COR-L47 (cell line): ENCODE measurements around the gene MIEN1.
"Not testable (repeated sequence)": the region's sequence is repeated elsewhere in the genome, so short reads cannot be mapped to it uniquely, and the experiment has no call there.

ENCODE experiments used
- DNase-seq: peaks from one replicate; lab custom pipeline; 2025; lab: John Stamatoyannopoulos, UW

The MIEN1 gene

DNA sequence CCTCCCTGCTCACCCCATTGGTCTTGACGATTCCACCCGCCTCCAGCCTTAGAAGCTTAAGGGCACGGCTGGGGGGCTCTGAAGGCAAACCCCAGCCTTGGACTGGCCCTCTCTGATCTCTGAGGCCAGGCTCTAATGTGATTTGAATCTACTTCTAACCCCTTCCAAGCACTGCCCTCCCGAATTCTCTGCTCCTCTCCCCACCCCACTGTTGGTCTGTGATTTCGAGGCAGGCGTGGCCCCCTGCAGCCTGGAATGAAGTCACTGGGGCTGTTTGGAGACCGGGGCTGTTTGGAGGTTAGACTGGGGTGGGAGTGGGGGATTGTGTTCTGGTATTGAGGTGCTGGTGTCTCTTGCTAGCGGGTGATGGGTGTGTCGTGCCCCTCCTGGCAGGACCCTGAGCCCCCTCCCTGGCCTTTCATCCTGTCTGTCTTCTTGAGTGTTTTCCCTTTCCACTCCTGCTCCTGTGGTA is 9.6 kb upstream of the MIEN1 start:
- DNase-seq = no peak

DNA sequence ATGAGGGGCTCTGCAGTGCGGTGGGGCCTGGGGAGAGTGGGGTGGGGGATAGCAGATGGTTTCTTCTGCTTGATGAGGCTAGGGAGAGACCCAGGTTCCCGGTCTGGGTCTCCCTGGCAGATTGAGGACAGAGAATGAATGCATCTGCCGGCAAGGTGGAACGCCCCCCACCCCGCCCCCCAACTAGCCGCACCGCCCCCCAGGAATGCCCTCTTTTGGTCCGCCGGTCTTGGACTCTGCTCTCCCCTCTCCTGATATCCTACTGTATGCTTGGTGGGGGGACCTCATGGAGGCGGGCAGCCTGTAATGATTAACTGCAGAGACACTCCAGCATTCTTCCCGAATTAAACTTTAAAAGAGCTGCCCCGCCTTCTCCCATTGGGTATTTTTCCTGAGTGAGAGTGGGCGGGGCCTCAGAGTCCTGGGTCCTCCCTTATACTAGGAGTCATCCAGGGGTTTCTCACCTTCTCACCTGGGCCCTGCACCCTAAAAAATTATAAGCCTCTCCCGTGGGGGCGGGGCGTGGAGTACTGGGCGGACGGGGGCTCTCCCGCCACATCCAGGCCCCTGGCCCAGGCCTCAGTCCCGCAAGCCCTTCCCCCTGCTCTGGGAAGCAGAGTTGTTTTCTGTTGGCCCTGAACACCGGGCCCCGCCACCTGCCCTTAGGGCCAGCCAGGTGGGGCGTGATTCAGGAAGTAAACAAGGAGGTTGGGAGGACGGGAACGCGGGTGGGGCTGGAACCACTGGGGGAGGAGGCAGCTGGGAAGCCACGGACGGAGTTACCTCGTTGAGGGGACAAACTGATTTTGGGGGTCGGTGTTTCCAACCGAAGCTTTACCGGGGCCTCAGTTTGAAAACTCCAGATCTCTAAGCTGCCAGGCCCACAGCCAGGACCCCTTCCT is 8.9 kb upstream of the MIEN1 start:
- DNase-seq = peak; percentile 36

DNA sequence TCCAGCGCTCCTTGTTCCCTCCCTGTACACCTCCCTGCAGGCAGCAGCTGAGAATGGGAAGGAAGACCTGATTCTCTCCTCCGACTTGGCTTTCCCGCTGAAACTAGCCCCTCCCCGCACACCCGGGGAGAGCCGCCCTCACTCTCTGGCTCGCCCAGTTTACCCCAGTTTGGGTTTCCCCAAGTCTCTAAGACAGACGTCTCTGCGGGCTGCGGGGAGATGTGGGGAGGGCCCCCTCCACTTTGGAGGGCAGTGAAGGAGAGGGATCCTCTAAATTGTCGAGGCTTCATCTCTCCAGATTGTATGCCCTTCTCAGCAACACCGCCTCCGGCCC is 8.2 kb upstream of the MIEN1 start:
- no peak for DNase-seq

DNA sequence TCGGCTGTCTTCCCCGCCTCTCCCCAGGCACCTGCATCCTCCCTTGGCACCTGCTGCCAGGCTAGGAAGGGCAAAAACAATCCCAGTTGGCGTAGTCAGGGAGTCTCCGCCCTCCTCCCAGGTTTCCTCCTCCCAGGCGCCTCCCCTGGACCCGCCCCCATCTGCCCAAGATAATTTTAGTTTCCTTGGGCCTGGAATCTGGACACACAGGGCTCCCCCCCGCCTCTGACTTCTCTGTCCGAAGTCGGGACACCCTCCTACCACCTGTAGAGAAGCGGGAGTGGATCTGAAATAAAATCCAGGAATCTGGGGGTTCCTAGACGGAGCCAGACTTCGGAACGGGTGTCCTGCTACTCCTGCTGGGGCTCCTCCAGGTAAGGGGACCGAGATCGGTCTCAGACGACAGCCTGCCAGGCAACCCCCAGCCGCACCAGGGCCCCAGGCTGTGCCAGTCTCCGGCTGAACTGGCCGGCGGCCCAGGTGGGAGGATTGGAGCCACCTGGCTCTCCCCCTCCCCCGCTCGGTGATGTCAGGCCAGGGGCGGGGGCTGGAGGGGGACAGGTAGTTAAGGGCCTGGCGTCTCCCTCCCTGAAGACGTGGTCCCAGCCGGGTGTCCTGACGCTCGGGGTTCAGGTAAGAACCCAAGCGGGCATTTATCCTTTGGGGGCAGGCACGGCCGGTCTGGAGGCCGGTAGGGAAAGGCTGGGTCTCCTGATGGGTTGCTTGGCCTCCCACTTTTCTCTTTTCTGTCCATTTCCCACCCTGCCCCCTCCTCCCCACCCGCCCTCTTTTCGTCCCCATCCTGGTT is 7.6 kb upstream of the MIEN1 start, which contains the start of gene GRB7:
GRB7 (plus strand) TSS at position 179 of the 808 bp plus-strand sequence. CDS start 4,364 bp downstream, outside the sequence.
- peak; percentile 92 for DNase-seq

DNA sequence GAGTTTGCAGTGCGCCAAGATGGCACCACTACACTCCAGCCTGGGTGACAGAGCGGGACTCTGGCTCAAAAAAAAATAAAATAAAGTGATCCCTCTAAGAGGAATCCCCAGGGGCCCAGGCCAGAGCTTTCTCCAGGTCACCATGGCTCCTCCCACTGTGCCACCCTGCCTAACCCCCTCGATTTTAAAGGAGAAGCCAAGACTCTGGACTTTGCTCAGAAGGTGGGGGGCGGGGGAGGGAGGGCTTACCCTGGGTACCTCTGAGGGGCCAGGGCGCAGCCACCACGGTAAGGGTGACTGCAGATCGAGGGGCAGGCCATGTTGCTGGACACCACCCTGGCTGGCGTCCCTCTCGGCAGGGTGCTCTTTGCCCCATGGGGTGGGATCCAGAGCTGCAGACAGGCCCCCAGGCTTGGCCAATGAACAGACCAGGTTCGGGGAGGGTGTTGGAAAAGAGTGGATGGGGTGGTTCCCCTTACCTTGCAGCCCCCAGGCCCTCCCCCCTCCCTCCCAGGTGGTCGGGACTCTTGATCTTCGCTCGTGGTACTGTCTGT is 7.0 kb upstream of the MIEN1 start:
- DNase-seq = no peak

DNA sequence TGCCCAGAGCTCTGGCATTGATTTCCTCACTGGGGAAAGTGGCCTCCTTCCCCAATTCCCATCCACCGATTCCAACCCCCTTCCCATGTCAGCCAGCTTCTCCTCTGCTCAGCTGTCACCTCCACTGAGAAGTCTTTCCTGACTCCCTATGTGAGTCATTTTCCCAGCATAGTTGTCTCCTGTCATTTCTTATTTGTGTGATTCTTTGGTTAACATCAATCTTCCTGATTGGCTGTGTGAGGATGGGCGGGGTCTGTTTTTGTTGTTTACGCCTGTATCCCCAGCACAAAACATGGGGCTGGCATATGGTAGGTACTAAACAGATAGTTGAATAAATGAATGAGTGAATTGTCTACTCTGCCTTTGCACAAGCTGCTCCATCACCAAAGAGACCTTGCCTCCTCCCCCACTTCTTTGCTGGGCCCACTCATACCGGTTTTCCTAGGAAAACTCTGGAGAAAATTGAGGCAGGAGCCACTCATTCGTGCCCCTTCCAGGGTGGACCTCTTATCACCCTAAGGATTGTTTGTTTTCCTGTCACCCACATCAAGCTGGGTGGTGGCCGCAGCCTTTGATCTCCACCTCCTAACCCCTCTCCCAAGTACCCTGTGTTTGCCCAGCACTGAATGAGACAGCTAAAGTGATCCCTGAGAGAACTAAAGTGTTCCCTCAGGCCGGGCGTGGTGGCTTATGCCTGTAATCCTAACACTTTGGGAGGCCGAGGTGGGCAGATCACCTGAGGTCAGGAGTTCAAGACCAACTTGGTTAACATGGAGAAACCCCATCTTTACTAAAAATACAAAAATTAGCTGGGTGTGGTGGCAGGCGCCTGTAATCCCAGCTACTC is 6.2 kb upstream of the MIEN1 start:
- no peak for DNase-seq

DNA sequence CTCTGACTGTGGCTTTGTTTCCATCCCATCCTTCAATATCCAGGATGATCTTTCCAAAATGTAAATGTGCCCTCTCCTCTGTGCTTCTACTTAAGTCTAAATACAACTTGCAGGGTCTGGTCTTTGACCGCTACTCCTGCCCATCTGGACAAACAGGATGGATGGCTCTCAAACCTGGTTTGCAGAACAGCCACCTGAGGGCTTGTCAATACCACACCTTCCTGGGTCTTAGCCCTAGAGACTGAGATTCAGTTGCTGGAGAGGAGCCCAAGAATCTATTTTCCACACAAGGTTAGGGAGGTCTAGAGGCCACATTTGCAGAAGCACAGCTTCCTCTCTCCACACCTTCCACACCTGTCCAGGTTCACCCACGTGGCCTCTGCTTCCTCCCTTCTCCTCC is 5.5 kb upstream of the MIEN1 start:
- DNase-seq = no peak

DNA sequence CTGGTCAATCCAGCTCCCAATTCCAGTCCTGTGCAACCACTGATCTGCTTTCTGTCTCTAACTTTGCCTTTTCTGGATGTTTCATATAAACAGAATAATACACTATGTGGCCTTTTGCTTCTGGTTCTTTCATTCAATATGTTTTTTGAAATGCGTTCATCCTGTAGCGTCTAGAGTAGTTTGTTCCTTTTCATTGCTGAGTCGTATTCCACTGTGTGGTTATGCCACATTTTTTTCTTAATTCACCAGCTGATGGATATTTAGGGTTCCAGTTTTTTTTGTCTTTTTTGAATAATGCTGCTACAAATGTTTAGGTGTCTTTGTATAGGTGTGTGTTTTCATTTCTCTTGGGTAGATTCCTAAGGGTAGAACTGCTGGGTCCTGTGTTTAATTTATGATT is 2.3 kb upstream of the MIEN1 start:
- no peak for DNase-seq

DNA sequence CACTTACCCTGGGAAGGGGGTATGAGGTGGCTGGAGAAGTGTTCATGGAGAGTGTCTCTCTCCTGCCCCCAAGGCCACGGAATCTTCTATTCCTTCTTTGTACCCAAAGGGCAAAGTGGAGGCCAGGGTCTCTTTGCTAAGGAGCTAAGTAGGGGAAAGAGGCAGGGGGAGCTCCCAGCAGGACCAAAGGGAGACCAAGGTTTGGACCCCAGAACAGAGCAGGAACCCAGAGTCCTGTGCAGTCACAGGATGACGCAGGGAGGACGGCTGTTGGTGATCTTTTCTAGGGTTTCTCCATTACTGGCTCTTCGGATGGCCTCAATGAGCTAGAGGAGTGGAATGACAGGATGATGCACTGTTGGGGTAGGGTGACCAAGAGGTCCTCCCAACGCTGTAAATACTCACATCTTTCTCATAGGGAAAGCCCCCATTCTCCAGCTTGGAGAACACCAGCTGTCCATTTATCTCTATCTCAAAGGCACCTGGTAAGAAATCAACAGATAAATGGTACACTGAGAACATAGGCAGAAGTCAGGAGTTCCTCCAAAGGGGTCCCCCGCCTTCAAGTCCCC is 966 bp downstream of the MIEN1 start:
- no peak for DNase-seq

DNA sequence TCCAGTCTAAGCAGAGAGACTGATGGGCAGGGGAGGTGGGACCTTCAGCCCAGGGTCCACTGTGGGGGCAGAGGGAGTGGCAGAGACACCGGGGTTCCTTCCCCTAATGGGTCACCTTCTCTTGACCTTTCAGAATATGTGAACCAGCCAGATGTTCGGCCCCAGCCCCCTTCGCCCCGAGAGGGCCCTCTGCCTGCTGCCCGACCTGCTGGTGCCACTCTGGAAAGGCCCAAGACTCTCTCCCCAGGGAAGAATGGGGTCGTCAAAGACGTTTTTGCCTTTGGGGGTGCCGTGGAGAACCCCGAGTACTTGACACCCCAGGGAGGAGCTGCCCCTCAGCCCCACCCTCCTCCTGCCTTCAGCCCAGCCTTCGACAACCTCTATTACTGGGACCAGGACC is 2.8 kb downstream of the MIEN1 start:
- DNase-seq = no peak

DNA sequence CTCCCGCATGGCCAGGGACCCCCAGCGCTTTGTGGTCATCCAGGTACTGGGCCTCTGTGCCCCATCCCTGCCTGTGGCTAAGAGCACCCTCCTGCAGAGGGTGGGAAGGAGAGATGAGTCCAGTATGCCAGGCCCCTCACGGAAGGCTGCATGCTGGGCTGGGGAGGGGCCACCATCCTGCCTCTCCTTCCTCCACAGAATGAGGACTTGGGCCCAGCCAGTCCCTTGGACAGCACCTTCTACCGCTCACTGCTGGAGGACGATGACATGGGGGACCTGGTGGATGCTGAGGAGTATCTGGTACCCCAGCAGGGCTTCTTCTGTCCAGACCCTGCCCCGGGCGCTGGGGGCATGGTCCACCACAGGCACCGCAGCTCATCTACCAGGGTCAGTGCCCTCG is 3.7 kb downstream of the MIEN1 start:
- DNase-seq = no peak

DNA sequence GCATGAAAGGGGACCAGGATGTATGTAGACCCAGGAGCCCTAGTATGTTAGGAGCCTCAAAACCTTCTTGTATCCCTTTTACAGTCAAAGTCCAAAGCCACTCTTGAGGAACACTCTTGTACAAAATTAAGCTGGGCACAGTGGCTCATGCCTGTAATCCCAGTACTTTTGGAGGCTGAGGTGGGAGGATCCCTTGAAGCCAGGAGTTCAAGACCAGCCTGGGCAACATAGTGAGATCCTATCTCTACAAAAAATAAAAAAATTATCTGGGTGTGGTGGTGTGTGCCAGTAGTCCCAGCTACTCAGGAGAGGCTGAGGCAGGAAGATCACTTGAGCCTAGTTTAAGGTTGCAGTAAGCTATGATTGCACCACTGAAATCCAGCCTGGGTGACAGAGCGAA is 4.4 kb downstream of the MIEN1 start:
- DNase-seq = not testable (repeated sequence)

DNA sequence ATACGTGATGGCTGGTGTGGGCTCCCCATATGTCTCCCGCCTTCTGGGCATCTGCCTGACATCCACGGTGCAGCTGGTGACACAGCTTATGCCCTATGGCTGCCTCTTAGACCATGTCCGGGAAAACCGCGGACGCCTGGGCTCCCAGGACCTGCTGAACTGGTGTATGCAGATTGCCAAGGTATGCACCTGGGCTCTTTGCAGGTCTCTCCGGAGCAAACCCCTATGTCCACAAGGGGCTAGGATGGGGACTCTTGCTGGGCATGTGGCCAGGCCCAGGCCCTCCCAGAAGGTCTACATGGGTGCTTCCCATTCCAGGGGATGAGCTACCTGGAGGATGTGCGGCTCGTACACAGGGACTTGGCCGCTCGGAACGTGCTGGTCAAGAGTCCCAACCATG is 5.6 kb downstream of the MIEN1 start:
- no peak for DNase-seq

DNA sequence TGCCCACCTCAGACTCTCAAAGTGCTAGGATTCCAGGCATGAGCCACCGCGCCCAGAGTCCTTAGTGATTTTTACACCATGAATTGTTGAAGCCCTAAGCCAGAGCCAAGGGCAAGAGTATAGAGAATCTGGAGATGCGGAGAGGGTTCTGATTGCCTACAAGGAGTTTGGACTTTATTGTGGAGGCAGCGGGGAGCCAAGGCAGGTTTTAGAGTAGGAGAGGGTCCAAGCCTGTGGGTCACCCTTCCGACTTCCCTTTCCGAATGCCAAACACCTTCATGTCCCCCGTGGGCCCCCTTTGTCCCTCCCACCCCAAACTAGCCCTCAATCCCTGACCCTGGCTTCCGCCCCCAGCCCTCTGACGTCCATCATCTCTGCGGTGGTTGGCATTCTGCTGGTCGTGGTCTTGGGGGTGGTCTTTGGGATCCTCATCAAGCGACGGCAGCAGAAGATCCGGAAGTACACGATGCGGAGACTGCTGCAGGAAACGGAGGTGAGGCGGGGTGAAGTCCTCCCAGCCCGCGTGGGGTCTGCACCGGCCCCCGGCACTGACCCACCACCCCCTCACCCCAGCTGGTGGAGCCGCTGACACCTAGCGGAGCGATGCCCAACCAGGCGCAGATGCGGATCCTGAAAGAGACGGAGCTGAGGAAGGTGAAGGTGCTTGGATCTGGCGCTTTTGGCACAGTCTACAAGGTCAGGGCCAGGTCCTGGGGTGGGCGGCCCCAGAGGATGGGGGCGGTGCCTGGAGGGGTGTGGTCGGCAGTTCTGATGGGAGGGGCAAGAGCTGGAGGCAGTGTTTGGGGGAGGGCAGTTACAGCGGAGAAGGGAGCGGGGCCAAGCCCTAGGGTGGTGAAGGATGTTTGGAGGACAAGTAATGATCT is 7.1 kb downstream of the MIEN1 start:
- no peak for DNase-seq

DNA sequence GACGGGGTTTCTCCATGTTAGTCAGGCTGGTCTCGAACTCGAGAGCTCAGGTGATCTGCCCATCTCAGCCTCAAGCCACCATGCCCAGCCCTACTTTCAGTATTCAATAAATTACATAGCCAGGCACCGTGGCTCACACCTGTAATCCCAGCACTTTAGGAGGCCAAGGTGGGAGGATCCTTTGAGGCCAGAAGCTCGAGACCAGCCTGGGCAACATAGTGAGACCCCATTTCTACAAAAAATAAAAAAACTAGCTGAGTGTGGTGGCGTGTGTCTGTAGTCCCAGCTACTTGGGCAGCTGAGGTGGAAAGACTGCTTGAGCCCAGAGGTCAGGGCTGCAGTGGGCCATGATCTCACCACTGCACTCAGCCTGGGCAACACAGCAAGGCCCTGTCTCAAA is 8.2 kb downstream of the MIEN1 start:
- no peak for DNase-seq

DNA sequence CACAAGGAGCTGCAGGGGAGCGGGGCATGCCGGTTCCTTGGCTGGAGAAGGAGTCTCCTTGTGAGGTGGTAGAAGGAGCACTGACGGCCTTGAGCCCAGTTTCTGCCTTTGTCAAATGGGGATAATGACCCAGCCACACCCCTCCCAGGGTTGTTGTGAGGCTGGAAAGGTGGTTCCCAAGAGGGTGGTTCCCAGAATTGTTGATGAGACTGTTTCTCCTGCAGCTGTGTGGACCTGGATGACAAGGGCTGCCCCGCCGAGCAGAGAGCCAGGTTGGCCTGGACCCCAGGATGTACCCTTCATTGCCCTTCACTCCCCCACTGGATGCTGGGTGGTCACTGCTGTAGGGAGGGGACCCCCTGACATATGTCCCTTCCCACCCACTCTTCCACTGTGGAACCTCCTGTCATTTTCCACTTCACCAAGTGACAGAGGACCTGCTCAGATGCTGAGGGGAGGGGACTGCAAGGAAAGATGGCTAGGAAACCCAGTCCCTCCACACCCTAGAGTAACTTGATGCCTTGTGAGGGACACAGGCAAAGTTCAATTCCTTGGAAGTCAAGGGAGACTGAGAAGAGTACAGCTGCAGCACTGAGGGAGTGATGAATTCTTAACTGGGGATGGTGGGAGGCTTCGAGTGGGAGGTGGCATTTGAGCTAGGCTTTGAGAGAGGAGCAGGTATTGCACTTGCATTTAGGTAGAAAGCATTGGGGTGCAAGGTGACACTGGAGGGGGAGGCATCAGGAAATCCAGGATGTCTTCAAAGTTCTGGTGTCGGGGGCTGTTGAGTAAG is 10.6 kb downstream of the MIEN1 start:
- no peak for DNase-seq

DNA sequence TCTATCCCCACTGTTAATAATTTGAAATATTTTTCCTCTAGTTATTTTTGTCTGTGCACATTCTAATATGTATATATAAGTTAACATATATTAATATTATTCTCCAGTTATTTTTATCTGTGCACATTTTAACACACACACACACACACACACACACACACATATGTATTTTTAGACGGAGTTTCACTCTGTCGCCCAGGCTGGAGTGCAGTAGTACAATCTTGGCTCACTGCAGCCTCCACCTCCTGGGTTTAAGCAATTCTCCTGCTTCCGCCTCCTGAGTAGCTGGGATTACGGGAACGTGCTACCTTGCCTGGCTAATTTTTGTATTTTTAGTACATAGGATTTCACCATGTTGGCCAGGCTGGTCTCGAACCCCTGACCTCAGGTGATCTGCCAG is 12.7 kb downstream of the MIEN1 start:
- DNase-seq = no peak

DNA sequence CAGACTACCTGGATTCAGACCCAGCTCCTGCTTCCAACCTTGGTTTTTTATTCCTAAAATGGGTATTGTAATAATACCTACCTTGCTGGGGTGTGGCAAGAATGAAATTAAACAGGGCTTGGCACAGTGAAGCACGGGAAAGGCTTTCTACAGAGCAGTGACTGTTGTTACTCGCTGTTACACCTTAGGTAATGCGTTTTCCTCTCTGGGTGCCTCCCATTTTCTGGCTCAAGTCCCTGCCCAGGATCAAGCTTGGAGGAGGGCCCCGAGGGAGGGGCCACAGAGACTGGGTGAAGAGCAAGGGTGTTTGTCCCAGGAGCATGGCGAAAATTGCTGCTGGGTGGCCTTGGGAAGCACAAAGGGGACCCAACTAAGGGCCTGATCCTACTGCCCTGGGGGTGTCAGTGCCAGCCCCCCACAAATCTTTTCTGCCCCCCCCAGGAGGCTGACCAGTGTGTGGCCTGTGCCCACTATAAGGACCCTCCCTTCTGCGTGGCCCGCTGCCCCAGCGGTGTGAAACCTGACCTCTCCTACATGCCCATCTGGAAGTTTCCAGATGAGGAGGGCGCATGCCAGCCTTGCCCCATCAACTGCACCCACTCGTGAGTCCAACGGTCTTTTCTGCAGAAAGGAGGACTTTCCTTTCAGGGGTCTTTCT is 13.3 kb downstream of the MIEN1 start:
- no peak for DNase-seq
